Panc1 (cell line): Measurements from ENCODE around the gene AGMAT. TPM values are rescaled to one million over a fixed set of nuclear protein-coding genes. Genes with fewer than 3 reads are reported as not detected.
A peak's percentile ranks its signal among the peaks of the same experiment; 100 is the strongest.

ENCODE experiments used
- ATAC-seq: fragments of 200-7000 bp; cut with Tn5 transposase; 2 replicates; pipeline ENCODE4 v1.9.1; 2020; ENCODE audit warnings: mild to moderate bottlenecking, moderate library complexity
- BruUV-seq: library from RNA; stranded (reverse); fragments of 400-500 nt; replicated peaks from 2 replicates; lab custom pipeline; 2021; lab: Mats Ljungman, UMichigan
- CTCF ChIA-PET: fragments of 300-600 bp; sonication (Branson Sonifier 250); formaldehyde crosslinking; loops from one replicate; lab custom pipeline; 2022; ENCODE audit warnings: antibody characterized with exemption; lab: Charles Lee
- POLR2A ChIA-PET: fragments of 300-600 bp; sonication (Branson Sonifier 250); formaldehyde crosslinking; loops from one replicate; lab custom pipeline; 2022; ENCODE audit warnings: antibody characterized with exemption; lab: Charles Lee
- DNase-seq: peaks from one replicate; pipeline ENCODE4 v3.0.0-alpha.2; 2010; ENCODE audit warnings: low read depth, low spot score
- H3K27ac ChIP-seq: 2 replicates; pipeline ENCODE4 v1.5.1; 2011; ENCODE audit warnings: mild to moderate bottlenecking, low read length, inconsistent platforms
- H3K27me3 ChIP-seq: fragments of 200-500 bp; sonication (Bioruptor generic); 2 replicates; pipeline ENCODE4 v1.6.0; 2014; ENCODE audit warnings: low read length, inconsistent platforms; ENCODE audit not compliant: control insufficient read depth, insufficient read depth
- H3K36me3 ChIP-seq: fragments of 200-500 bp; sonication (Bioruptor generic); 2 replicates; pipeline ENCODE4 v1.5.1; 2014; ENCODE audit warnings: inconsistent platforms, mild to moderate bottlenecking, low read length, moderate library complexity; ENCODE audit not compliant: control insufficient read depth, insufficient read depth
- H3K4me1 ChIP-seq: 2 replicates; pipeline ENCODE4 v1.5.1; 2011; ENCODE audit warnings: inconsistent platforms, mild to moderate bottlenecking, low read length, moderate library complexity; ENCODE audit not compliant: control insufficient read depth, insufficient read depth
- H3K4me3 ChIP-seq, 2 experiments: 2 replicates each; pipeline ENCODE4 v1.5.1; 2011 to 2012; ENCODE audit warnings: low read depth in 2 of 2, low read length in 2 of 2, mild to moderate bottlenecking in 2 of 2, inconsistent platforms in 1 of 2, moderate library complexity in 1 of 2
- H3K9me3 ChIP-seq: fragments of 200-500 bp; sonication (Bioruptor generic); 2 replicates; pipeline ENCODE4 v1.5.1; 2014; ENCODE audit warnings: low read depth, mild to moderate bottlenecking, inconsistent platforms, low read length, moderate library complexity; ENCODE audit not compliant: control insufficient read depth, insufficient read depth
- POLR2AphosphoS5 ChIP-seq: IDR thresholded peaks from 2 replicates; pipeline ENCODE4 v1.6.1; 2012; ENCODE audit warnings: mild to moderate bottlenecking, low read depth, low read length, moderate library complexity
- REST ChIP-seq, 2 experiments: IDR thresholded peaks; 2 replicates each; pipeline ENCODE4 v1.6.1; 2011 to 2012; ENCODE audit warnings: low read depth in 2 of 2, control low read depth in 1 of 2, low read length in 1 of 2, mild to moderate bottlenecking in 1 of 2, moderate library complexity in 1 of 2; ENCODE audit not compliant: insufficient read depth in 1 of 2
- SIN3A ChIP-seq: IDR thresholded peaks from 2 replicates; pipeline ENCODE4 v1.6.1; 2012; ENCODE audit warnings: low read depth, mild to moderate bottlenecking, low read length, moderate library complexity, borderline replicate concordance; ENCODE audit not compliant: insufficient read depth
- TCF7L2 ChIP-seq: IDR thresholded peaks from 2 replicates; pipeline ENCODE4 v1.6.1; 2011; ENCODE audit warnings: mild to moderate bottlenecking, low read depth, low read length, inconsistent platforms
- in situ Hi-C: cut with HindIII; loops from 2 replicates; pipeline ENCODE4 v1.10.0; 2016; ENCODE audit warnings: low sequenced_read_pairs, low pct_unique_long_range_greater_than_20kb
- intact Hi-C: fragments of 100-400 bp; cut with micrococcal nuclease; formaldehyde crosslinking; loops from one replicate; pipeline ENCODE4 v1.10.0; 2022; ENCODE audit not compliant: unreplicated experiment
- total RNA-seq: library from RNA; stranded (reverse); gene quantifications from one replicate; pipeline ENCODE4 v1.2.1, GENCODE V29; 2021; ENCODE audit not compliant: unreplicated experiment
- TF ChIP-seq, protein P1 (sequence below): fragments of 450-650 bp; IDR thresholded peaks from 2 replicates; pipeline ENCODE4 v1.5.1; 2017; ENCODE audit warnings: mild to moderate bottlenecking

The AGMAT gene
- total RNA-seq, 1 experiment from 2014 or later = 3.1 TPM

DNA sequence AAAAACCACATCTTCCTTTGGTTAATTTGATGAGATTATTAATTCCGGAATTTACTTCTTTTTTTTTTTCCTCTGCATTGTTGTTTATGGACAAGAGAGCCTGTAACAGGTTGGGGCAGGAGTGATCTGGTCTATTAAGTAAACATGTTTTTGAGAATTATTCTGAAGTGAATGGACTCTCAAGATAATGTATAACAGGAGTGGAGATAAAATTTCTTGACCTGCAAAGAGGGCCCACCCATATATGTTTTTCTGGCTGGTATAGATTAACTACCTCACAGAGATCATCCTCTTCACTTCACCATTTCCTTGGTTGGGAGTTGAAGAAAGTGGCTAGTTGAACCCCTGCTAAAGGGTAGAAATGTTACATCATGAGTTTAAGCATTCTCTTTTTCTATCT is 43.2 kb upstream of the AGMAT start:
- Histone ChIP-seq H3K4me1 (0 out of 2 replicates have a peak, but pooled peaks cover 5% of the 10 kb centered on the region), H3K9me3 (no peaks in the 10 kb centered on the region), H3K27ac (no peak overlapping the region), H3K27me3 (no peaks in the 10 kb centered on the region), H3K36me3 (peaks cover 17% of the 10 kb centered on the region), H3K4me3 (no peak overlapping the region)
- in situ Hi-C loops (no loop called here), intact Hi-C loops (no loop called here)
- ChIA-PET POLR2A (no interaction called here), CTCF (no interaction called here)
- ATAC-seq (no peak), DNase-seq (no peak)
- TF ChIP-seq, protein P1, sequence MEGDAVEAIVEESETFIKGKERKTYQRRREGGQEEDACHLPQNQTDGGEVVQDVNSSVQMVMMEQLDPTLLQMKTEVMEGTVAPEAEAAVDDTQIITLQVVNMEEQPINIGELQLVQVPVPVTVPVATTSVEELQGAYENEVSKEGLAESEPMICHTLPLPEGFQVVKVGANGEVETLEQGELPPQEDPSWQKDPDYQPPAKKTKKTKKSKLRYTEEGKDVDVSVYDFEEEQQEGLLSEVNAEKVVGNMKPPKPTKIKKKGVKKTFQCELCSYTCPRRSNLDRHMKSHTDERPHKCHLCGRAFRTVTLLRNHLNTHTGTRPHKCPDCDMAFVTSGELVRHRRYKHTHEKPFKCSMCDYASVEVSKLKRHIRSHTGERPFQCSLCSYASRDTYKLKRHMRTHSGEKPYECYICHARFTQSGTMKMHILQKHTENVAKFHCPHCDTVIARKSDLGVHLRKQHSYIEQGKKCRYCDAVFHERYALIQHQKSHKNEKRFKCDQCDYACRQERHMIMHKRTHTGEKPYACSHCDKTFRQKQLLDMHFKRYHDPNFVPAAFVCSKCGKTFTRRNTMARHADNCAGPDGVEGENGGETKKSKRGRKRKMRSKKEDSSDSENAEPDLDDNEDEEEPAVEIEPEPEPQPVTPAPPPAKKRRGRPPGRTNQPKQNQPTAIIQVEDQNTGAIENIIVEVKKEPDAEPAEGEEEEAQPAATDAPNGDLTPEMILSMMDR = no peak
- TF ChIP-seq SIN3A (no peak), REST (IDR thresholded peaks at IDR 0.05; ENCODE audit: insufficient read depth in 1 of 2, low read depth in 2 of 2, low read length in 1 of 2) (no peak), TCF7L2 (no peak), POLR2AphosphoS5 (no peak)
- no TSS peak for BruUV-seq

DNA sequence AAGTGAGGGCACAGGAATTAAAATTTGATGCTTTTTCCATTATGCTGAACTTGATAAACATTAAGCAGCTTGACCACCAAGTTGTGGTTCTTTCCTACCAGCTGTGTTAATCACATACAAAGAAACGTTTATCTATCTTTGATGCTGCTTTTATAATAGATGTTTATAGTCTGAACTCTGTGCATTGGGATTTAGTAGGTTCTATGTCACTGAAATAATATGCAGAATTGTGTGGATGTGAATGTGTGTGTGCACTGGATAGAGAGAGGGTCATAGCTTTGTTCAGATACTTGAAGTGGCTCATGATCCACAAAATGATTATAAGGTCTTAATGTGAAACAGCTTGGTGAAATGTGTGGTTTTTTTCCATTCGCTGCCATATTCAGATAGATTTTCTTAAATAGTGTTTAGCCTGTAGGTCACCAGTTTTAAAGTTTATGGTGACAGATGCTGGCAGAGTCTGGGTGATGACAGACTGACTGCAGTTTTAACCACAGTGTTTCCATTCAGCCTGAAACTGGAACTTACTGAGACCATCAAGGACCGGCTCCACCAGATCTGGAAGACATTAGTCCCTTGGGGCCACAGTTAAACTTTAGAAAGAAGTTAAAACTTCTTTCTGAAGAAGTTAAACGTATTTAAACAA is 42.6 kb upstream of the AGMAT start:
- BruUV-seq = TSS peak; percentile 33
- TF ChIP-seq REST (IDR thresholded peaks at IDR 0.05; ENCODE audit: insufficient read depth in 1 of 2, low read depth in 2 of 2, low read length in 1 of 2) (no peak), TCF7L2 (no peak), SIN3A (no peak), POLR2AphosphoS5 (no peak)
- TF ChIP-seq, protein P1 = no peak
- intact Hi-C loops = no loop called here
- Histone ChIP-seq H3K4me3 (no peak overlapping the region), H3K36me3 (peaks cover 17% of the 10 kb centered on the region), H3K27ac (no peak overlapping the region), H3K27me3 (no peaks in the 10 kb centered on the region), H3K9me3 (no peaks in the 10 kb centered on the region), H3K4me1 (0 out of 2 replicates have a peak, but pooled peaks cover 5% of the 10 kb centered on the region)
- CTCF ChIA-PET = no interaction called here
- in situ Hi-C loops = no loop called here
- no peak for ATAC-seq
- DNase-seq = no peak
- POLR2A ChIA-PET = no interaction called here
